SK-N-MC (cell line): ENCODE data around the gene AP1M1.

Experiments
- EZH2 ChIP-seq: fragments of 200-600 bp; sonication (generic); IDR thresholded peaks from one replicate; pipeline ENCODE4 v1.6.1; 2017; ENCODE audit warnings: antibody characterized with exemption
- POLR2AphosphoS5 ChIP-seq: IDR thresholded peaks from 2 replicates; pipeline ENCODE4 v1.6.1; 2012; ENCODE audit warnings: mild to moderate bottlenecking, low read depth, low read length, borderline replicate concordance

GRCh38 chr19:16268676-16269319 is 71.1 kb downstream of the AP1M1 start:
- TF ChIP-seq POLR2AphosphoS5 (no peak), EZH2 (no peak)
